Muscle layer of duodenum (tissue), 2 donors: ENCODE results near the gene ABCC3.

Experiments
- H3K27ac ChIP-seq: one replicate; pipeline ENCODE4 v1.7.0; 2013; ENCODE audit warnings: mild to moderate bottlenecking, low read length
- H3K27me3 ChIP-seq: one replicate; pipeline ENCODE4 v1.7.0; 2013; ENCODE audit warnings: low read depth, mild to moderate bottlenecking, control low read depth, low read length
- H3K36me3 ChIP-seq, 2 donors: one replicate each; pipeline ENCODE4 v1.7.0; 2013; ENCODE audit warnings: low read length in 2 of 2, control low read depth in 1 of 2, mild to moderate bottlenecking in 1 of 2; ENCODE audit not compliant: insufficient read depth in 2 of 2, control insufficient read depth in 1 of 2
- H3K4me1 ChIP-seq, 2 donors: one replicate each; pipeline ENCODE4 v1.7.0; 2013; ENCODE audit warnings: low read length in 2 of 2, mild to moderate bottlenecking in 2 of 2, control low read depth in 1 of 2, moderate library complexity in 1 of 2; ENCODE audit not compliant: insufficient read depth in 2 of 2, control insufficient read depth in 1 of 2
- H3K4me3 ChIP-seq, 2 donors: one replicate each; pipeline ENCODE4 v1.7.0; 2013; ENCODE audit warnings: low read length in 2 of 2, low read depth in 1 of 2, mild to moderate bottlenecking in 1 of 2
- H3K9me3 ChIP-seq, 2 donors: one replicate each; pipeline ENCODE4 v1.7.0; 2013; ENCODE audit warnings: low read length in 2 of 2, control low read depth in 1 of 2, mild to moderate bottlenecking in 1 of 2; ENCODE audit not compliant: control insufficient read depth in 1 of 2
- donor health status: healthy.

ABCC3 gene

DNA sequence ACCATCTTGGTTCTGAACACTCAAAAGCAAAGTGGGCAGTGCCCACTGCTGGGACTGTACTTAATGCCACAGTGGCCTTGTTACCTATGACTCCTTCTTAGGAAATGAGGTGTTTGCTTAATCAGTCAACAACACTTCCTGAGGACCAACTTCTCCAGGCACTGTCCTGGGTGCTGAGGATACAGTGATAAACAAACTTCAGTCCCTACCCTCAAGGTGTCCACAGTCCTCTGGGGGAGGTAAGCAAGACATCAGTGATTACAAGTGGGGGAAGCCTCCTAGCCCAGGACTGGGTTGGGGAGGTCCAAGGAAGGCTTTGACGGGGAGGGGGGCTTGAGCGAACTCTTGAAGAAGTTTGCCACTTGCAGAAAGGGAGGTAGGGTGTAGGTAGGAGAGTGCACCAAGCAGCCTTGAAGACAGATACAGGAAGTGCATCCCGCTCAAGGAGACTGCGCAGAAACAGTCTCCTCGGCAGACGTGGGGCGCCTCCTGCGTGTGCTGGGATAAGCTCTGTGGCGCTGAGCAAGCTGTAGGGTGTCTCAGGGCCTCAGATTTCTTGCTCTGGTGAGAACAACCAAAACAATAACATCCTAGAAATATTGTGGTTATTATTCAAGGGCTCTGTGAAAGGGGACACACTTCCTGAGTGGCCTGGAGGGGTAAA lies 2.6 kb upstream of the ABCC3 start:
- Histone ChIP-seq H3K9me3 (no peaks in the 10 kb centered on the region), H3K4me3 (no peak overlapping the region), H3K36me3 (no peaks in the 10 kb centered on the region), H3K27me3 (peaks cover 14% of the 10 kb centered on the region), H3K27ac (no peak overlapping the region), H3K4me1 (peaks cover 0 to 9% of the 10 kb centered on the region in 2 donors)

DNA sequence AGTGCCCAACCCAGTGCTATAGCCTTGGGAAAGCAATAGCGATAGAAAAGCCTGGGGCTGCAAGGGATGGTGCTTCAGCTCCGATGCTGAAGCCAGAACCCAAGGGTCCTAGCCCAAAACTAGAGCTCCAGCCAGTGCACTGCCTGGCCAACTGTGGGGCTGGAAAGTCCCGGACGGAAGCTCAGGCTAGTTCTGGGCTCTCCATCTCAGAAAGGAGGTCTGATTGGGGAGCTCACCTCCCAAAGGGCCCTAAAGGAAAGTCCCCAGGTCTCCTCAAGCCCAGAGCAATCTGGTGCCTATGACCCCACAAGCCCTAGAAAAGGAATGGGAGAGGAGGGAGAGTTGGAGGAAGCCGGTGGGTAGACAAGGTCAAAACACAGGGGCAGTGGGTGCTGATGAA lies 2.0 kb upstream of the ABCC3 start:
- H3K9me3 ChIP-seq = no peaks in the 10 kb centered on the region
- H3K27ac ChIP-seq = no peak overlapping the region
- H3K4me1 ChIP-seq = peaks cover 0 to 9% of the 10 kb centered on the region in 2 donors
- no peak overlapping the region for H3K4me3 ChIP-seq
- peaks cover 14% of the 10 kb centered on the region for H3K27me3 ChIP-seq
- H3K36me3 ChIP-seq = no peaks in the 10 kb centered on the region

DNA sequence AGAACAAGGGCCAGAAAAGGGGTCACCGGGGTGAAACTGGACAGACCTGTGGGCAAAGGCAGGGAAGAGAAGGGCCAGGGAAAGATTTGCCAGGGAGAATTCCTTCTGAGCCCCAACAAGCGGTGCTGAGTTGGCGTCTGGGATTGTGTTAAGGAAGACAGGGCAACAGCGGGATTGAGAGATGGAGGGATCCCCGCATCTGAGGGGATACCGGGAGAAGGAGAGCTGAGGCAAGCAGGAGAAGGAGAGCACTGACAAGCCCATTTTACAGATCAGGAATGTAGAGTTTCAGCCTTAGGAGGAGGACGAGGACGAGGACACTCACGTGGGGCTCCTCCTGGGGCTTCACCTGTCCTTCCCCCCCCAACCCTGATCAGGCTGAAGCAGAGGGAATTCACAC lies 998 bp upstream of the ABCC3 start:
- no peak overlapping the region for H3K27ac ChIP-seq
- H3K4me1 ChIP-seq = peaks cover 6 to 11% of the 10 kb centered on the region in 2 donors
- H3K27me3 ChIP-seq = peaks cover 14% of the 10 kb centered on the region
- no peaks in the 10 kb centered on the region for H3K36me3 ChIP-seq
- no peaks in the 10 kb centered on the region for H3K9me3 ChIP-seq
- H3K4me3 ChIP-seq = no peak overlapping the region

DNA sequence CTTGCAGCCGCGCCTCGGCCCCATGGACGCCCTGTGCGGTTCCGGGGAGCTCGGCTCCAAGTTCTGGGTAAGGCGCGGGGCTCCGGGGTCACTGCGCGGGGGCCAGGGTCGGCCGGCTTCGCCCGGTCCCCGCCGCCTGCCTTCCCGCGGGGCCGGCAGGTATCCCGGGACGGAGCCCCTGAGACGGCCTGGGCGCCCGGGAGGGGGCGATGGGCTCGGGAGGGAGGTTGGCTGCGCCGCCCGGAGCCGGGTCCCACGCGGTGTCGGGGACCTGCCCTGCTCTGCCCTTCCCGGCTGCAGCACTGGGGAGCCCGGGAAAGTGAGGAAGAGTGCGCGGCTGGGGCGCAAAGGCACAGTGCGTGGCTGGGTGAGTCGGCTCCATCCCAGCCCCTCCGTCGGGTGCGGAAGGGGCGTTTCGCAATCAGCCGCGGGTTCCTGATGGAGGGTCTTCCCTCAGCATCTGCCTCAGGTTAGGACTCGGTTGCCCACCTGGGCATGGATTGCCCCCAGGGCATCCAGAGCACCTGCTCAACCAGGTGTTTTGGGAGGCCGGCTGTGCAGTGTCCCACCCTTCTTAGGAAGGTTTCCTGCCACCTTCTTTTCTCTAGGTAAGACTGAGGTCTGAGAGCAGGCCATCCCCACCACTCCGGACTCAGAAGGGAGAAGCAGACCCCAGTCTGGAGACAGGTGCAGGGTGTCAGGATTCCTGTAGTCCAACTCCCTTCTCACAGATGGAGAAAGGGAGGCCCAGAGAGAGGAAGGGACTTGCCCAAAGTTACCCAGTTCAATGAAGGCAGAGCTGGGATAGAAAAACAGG lies 442 bp downstream of the ABCC3 start:
- no peaks in the 10 kb centered on the region for H3K36me3 ChIP-seq
- peaks cover 11% of the 10 kb centered on the region for H3K27me3 ChIP-seq
- no peaks in the 10 kb centered on the region for H3K9me3 ChIP-seq
- peak overlapping the region; percentile 50 to 58 for H3K4me3 ChIP-seq
- H3K4me1 ChIP-seq = peaks cover 14 to 23% of the 10 kb centered on the region in 2 donors
- peak overlapping the region; percentile 28 for H3K27ac ChIP-seq

- Histone ChIP-seq H3K36me3 (no peaks in the 10 kb centered on the region), H3K27ac (no peak overlapping the region), H3K9me3 (no peaks in the 10 kb centered on the region), H3K4me1 (peaks cover 14 to 25% of the 10 kb centered on the region in 2 donors), H3K4me3 (peak overlapping the region in 1 of 2 donors; percentile 58), H3K27me3 (peaks cover 11% of the 10 kb centered on the region)
These were observed 976 bp downstream of the ABCC3 start for GRCh38 chr17:50635732-50635981.

GRCh38 chr17:50635982-50636803 lies 1.5 kb downstream of the ABCC3 start:
- H3K4me3 ChIP-seq = peak overlapping the region in 1 of 2 donors; percentile 58
- H3K9me3 ChIP-seq = no peaks in the 10 kb centered on the region
- no peak overlapping the region for H3K27ac ChIP-seq
- H3K36me3 ChIP-seq = no peaks in the 10 kb centered on the region
- H3K4me1 ChIP-seq = peaks cover 19 to 25% of the 10 kb centered on the region in 2 donors
- H3K27me3 ChIP-seq = peaks cover 11% of the 10 kb centered on the region

DNA sequence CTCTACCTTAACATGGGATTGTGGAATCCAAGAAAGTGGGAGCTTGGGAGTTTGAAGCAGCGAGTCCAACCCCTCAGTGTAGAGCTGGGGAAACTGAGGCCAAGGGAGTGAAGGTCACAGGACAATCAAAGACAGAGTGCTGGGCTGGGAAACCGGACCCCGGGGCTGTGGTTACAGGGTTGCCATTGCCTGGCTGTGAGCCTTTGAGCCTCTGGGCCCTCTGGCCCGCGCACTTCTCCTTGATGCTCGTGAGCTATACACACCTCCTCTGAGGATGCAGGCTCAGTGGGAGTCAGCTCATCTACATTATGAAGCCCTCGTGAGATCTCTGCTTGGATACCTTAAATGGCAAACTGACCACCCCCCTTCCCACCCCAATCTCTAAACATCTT lies 2.1 kb downstream of the ABCC3 start:
- Histone ChIP-seq H3K4me1 (peaks cover 22 to 25% of the 10 kb centered on the region in 2 donors), H3K27ac (no peak overlapping the region), H3K9me3 (no peaks in the 10 kb centered on the region), H3K4me3 (no peak overlapping the region), H3K27me3 (peaks cover 11% of the 10 kb centered on the region), H3K36me3 (no peaks in the 10 kb centered on the region)

DNA sequence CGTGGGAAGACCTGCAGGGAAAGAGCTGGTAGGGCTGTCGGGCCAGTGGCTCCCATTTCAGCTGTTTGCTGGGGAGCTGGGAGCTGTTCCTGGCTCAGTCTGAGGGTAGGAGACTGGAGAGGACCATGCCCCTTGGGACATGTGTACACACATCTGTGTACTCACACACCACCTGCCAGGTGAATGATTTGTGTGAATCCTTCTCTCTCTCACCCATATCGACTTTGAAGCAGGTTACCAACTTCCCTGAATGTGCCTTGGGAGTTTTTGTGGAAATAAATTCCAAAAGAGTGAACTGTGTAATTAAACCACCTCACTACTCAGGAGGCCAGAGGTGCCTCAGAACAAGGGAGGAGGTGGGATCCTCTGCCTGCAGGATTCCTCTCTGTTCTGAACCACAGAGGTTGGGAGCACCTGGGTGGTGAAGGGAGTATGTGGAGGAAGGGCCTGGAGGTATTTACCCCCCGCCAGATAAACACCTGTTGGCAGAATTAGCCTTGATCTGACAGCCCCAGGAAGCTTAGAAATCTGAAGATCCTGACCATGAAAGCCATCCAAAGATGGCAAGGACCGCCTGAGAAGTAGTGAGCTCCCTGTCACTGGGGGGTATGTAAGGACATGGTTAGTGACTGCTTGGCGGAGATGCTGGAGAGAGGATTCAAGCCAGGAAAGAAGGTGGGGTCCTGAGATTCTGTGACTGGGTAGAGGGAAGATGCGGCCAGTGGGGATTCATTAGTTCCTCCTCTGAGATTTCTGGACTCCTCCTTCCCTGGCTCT lies 3.3 kb downstream of the ABCC3 start:
- Histone ChIP-seq H3K4me3 (no peak overlapping the region), H3K27ac (no peak overlapping the region), H3K9me3 (no peaks in the 10 kb centered on the region), H3K4me1 (peaks cover 22 to 25% of the 10 kb centered on the region in 2 donors), H3K36me3 (no peaks in the 10 kb centered on the region), H3K27me3 (peaks cover 11% of the 10 kb centered on the region)

GRCh38 chr17:50638606-50638965 lies 3.9 kb downstream of the ABCC3 start:
- H3K4me3 ChIP-seq = no peak overlapping the region

GRCh38 chr17:50638966-50639713 lies 4.5 kb downstream of the ABCC3 start:
- H3K36me3 ChIP-seq = no peaks in the 10 kb centered on the region
- H3K27me3 ChIP-seq = peaks cover 4% of the 10 kb centered on the region
- no peak overlapping the region for H3K4me3 ChIP-seq
- no peaks in the 10 kb centered on the region for H3K9me3 ChIP-seq
- H3K27ac ChIP-seq = no peak overlapping the region
- H3K4me1 ChIP-seq = peaks cover 22 to 25% of the 10 kb centered on the region in 2 donors

More at GRCh38 chr17:50638606-50638965, 3.9 kb downstream of the ABCC3 start:
- Histone ChIP-seq H3K36me3 (no peaks in the 10 kb centered on the region), H3K27me3 (peaks cover 8% of the 10 kb centered on the region), H3K27ac (no peak overlapping the region), H3K9me3 (no peaks in the 10 kb centered on the region), H3K4me1 (peaks cover 22 to 25% of the 10 kb centered on the region in 2 donors)
